Stimulated activated CD4-positive, alpha-beta T cell treated with anti-CD3 and anti-CD28 coated beads, Interleukin-15, amount 100 ng/mL, for 1 hour (primary cell): ENCODE data around the gene FOXP1.

ENCODE experiments used
- DNase-seq, 2 donors: peaks; one replicate each; pipeline ENCODE4 v3.0.0-alpha.2; 2020; ENCODE audit warnings: low read depth in 1 of 2, low spot score in 1 of 2

The FOXP1 gene

GRCh38 chr3:71565316-71565715, 18.2 kb downstream of the FOXP1 start:
- DNase-seq: no peak

- DNase-seq: no peak
These were observed 19.2 kb downstream of the FOXP1 start for GRCh38 chr3:71564361-71564760.

- no peak for DNase-seq
These were observed 19.7 kb downstream of the FOXP1 start for GRCh38 chr3:71563827-71564226.

GRCh38 chr3:71562938-71563337, 20.6 kb downstream of the FOXP1 start:
- no peak for DNase-seq

GRCh38 chr3:71560665-71561064, 22.9 kb downstream of the FOXP1 start:
- DNase-seq: no peak

- no peak for DNase-seq
These were observed 23.9 kb downstream of the FOXP1 start for GRCh38 chr3:71559578-71560162.

GRCh38 chr3:71559021-71559420, 24.5 kb downstream of the FOXP1 start:
- DNase-seq: no peak

GRCh38 chr3:71554649-71555048, 28.9 kb downstream of the FOXP1 start:
- no peak for DNase-seq

- no peak for DNase-seq
These were observed 32.1 kb downstream of the FOXP1 start for GRCh38 chr3:71551311-71551919.

GRCh38 chr3:71549951-71550350, 33.6 kb downstream of the FOXP1 start:
- DNase-seq: no peak

GRCh38 chr3:71548705-71549384, 34.7 kb downstream of the FOXP1 start:
- DNase-seq: no peak

- no peak for DNase-seq
These were observed 36.0 kb downstream of the FOXP1 start for GRCh38 chr3:71547249-71548198.

GRCh38 chr3:71546821-71547220, 36.7 kb downstream of the FOXP1 start:
- DNase-seq: no peak

GRCh38 chr3:71545330-71545729, 38.2 kb downstream of the FOXP1 start:
- no peak for DNase-seq

GRCh38 chr3:71543371-71544016, 40.0 kb downstream of the FOXP1 start:
- no peak for DNase-seq

- DNase-seq: no peak
These were observed 40.8 kb downstream of the FOXP1 start for GRCh38 chr3:71542521-71543370.

GRCh38 chr3:71541313-71541712, 42.2 kb downstream of the FOXP1 start:
- no peak for DNase-seq

- no peak for DNase-seq
These were observed 46.3 kb downstream of the FOXP1 start for GRCh38 chr3:71537211-71537611.

GRCh38 chr3:71536376-71536965, 47.1 kb downstream of the FOXP1 start:
- DNase-seq: no peak

GRCh38 chr3:71533588-71533987, 49.9 kb downstream of the FOXP1 start:
- no peak for DNase-seq
